GM21717 (cell line): ENCODE data around the gene IFNL2.
"Not testable (repeated sequence)": the region's sequence is repeated elsewhere in the genome, so short reads cannot be mapped to it uniquely, and the experiment has no call there.

ENCODE experiments used
- ATAC-seq: cut with Tn5 transposase; IDR thresholded peaks from one replicate; pipeline ENCODE4 v1.9.1; 2021; ENCODE audit warnings: mild to moderate bottlenecking, moderate library complexity; ENCODE audit not compliant: unreplicated experiment

Gene IFNL2

DNA sequence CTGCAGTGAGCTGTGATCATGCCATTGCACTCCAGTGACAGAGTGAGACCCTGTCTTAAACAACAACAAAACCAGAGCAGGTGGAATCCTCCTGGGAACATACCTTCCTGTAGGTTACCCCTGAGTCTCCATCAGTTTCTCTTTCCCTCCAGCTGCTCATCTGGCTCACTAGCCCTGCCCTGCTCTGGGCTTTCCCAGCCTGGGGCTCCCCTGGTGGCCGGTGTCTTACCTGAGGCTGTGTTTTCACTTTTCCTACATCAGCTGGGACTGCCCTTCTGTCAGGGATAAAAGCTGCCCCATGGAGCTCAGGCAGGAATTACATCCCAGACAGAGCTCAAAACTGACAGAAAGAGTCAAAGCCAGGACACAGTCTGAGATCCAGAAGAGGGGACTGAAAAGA is at the start of gene IFNL2:
TSS of gene IFNL2 (plus strand) at position 312 of the 400 bp plus-strand sequence. CDS start 173 bp downstream, outside the sequence.
- not testable (repeated sequence) for ATAC-seq

DNA sequence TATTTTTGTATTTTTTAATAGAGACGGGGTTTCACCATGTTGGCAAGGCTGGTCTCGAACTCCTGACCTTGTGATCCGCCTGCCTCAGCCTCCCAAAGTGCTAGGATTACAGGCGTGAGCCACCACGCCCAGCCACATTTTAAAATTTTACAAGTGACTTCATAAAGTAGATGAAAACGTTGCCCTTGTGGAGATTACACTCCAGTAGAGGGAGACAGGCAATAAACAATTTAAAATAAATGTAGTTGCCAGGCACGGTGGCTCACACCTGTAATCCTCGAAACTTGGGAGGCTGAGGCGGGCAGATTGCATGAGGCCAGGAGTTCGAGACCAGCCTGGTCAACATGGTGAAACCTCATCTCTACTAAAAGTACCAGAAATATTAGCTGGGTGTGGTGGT is 49.1 kb upstream of the IFNL2 start:
- not testable (repeated sequence) for ATAC-seq

DNA sequence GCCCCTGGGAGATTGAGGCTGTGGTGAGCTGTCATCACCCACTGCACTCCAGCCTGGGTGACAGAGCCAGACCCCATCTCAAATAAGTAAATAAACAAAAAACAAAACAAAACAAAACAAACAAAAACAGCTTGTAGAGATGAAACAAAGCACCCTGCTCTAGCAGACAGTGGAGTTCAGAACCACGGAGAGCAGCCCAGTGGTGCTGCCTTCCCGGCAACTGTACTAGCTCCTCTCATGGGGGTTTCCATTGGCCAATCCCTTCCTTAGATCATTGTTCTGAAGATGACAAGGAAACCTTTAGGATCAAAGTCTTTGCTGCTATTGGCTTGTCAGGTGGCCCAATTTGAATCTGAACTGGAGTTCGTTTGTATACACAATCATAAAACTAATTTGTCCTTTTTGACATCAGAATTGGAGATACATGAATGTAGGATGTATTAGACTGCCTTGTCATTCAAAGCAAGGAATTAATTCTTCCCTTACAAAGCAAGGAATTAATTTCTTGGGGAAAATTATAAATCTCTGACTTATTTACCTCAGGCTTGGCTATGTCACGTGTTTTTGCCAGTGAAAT is 44.4 kb upstream of the IFNL2 start:
- no peak for ATAC-seq

DNA sequence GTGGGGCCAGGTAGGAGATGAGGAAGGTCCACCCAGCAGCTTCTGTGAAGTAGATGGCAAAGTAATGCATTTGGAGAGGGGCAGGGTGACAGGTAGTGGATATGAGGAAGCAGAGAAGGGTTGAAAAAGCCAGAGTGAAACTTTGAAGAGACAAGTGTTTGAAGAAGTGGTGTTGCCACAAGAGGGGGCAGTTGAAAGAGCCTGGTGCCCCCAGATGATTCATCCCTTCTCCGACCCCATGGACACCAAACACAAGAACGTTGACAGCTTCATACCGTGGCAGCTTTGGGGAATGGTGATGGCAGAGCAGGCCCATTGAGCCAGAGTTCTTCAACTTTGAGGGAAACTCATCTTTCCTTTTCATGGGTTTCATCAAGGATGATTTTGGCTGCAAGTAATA is 43.3 kb upstream of the IFNL2 start:
- no peak for ATAC-seq

DNA sequence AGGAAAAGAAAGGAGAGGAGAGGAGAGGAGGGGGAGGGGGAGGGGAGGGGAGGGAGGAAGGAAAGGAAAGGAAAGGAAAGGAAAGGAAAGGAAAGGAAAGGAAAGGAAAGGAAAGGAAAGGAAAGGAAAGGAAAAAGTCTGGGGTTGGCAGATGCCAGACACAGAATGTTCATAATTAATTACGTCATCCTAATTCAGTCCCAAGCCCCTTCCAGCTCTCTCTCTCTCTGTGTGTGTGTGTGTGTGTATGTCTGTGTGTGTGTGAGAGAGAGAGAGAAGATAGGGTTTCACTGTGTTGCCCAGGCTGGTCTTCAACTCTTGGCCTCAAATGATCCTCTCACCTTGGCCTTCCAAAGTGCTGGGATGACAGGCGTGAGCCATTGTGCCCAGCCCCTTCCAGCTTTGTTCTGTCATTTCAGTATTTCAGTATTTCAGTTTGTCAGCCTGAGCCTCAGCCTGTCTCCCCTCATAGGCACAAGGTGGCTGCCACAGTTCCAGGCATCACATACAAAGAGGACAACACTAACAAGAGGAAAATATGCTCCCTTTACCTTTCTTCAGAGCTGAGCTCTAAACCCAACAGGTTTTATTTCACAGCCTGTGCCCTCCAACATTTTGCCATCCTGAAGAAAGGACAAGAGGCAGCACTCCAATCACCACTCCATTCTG is 38.0 kb upstream of the IFNL2 start:
- no peak for ATAC-seq

DNA sequence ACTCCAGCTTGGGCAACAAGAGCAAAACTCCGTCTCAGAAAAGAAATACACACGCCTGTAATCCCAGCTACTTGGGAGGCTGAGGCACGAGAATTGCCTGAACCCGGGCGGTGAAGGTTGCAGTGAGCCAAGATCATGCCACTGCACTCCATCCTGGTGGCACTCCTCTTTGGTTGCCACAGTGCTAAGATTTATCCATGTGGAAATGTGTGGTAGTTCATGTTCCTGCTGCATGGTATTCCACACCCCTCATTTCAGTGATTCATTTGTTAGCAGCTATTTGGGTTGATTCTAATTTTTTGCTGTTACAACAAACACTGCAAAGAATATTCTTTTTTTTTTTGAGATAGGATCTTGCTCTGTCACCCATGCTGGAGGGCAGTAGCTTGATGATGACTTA is 35.5 kb upstream of the IFNL2 start:
- no peak for ATAC-seq

DNA sequence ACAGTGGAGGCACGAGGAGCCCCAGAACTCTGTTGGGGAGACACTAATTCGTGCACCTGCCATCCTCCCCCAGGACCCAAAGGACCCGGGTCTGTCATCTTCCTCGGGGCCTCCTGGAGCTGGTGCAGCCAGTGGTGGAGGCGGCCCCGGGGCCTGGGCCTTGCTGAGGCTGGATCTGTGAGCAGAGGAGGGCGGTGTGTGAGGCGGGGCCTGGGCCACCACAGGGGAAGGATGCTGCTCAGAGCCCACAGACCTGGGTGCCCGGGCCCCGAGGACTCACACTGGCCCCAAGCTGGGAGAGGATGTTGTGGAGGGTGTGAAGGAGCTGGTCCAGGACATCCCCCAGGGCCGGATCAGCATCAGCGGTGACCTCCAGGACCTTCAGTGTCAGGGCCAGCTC is 31.7 kb upstream of the IFNL2 start:
- no peak for ATAC-seq

DNA sequence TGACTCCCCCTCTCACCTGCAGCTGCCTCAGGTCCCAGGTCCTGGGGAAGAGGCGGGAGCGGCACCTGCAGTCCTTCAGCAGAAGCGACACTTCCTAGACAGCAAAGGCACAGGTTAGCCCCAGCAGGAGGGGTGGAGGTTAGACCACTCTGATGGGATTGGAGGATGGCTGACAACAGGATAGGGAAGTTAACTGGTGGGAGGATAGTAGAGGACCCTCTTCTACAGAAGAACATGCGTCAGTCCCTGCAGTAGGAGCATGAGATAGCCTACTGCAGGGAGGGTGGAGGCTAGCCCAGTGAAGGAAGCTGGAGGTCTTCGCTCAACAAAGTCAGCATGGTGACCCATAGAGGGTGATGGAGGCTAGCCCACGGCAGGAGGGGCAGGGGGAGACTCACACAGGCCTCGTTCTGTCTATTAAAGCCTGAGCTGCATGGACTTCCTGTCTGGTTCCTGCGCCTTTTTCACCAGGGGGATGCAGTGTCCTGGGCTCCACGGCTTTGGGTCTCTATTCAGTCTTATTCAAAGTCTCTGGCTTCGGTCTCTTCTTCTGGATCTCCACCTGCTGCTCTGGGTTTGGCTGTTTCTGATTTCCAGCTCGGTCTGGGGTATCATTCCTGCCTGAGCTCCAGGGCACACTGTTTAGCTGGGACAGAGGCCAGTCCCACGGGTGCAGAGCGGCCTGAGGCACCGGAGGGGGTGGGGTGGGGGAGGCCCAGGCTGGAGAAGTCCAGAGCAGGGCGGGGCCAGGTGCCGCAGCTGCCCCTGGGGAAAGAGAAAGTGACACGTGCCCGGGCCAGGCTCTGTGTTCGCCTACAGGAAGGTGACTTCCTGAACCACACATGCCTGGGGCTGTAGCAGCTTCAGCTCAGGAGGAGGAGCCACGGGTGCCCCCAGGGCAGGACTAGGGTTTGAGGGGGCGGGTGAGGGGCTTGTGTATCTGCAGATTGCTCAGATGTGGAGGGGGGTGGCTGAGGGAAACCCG is 30.7 kb upstream of the IFNL2 start:
- ATAC-seq: no peak

DNA sequence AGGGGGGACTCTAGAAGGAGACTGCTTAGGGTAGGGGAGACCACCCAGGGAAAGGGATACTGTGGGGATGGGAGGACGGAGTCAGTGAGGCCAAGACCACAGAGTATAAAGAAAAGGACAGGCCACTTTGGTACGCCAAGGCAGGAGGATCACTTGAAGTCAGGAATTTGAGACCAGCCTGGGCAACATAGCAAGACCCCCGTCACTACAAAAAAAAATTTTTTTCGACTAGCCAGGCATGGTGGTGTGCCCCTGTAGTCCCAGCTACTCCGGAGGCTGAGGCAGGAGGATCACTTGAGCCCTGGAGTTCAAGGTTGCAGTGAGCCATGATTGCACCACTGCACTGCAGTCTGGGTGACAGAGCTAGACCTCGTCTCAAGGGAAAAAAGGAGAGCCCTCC is 30.0 kb upstream of the IFNL2 start:
- ATAC-seq: no peak

DNA sequence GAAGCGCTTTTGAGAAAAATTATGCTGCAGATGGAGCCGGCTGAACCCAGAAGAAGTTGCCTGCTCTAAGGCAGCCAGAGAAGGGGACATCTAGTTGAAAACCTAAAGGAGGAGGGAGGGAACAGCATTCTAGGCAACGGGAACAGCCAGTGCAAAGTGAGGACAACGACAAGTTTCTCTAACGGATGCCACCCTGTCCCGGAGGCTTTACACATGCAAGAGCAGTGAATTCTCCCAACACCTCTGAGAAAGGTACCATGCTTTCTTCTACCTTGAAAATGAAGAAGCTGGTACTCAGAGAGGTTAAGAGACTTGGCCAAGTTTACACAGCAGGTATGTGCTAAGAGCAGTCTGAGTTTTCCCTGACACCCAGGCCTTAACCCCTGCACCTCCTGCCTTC is 29.3 kb upstream of the IFNL2 start:
- no peak for ATAC-seq

DNA sequence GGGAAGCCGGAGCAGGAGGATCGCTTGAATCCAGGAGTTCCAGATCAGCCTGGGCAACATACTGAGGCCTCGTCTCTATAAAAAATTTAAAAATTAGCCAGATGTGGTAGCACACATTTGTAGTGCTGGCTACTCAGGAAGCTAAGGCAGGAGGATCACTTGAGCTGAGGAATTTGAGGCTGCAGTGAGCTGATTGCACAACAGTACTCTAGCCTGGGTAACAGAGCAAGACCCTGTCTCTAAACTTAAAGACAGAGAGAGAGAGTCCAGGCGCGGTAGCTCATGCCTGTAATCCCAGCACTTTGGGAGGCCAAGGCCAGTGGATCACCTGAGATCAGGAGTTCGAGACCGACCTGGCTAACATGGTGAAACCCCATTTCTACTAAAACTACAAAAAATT is 27.8 kb upstream of the IFNL2 start:
- ATAC-seq: no peak

DNA sequence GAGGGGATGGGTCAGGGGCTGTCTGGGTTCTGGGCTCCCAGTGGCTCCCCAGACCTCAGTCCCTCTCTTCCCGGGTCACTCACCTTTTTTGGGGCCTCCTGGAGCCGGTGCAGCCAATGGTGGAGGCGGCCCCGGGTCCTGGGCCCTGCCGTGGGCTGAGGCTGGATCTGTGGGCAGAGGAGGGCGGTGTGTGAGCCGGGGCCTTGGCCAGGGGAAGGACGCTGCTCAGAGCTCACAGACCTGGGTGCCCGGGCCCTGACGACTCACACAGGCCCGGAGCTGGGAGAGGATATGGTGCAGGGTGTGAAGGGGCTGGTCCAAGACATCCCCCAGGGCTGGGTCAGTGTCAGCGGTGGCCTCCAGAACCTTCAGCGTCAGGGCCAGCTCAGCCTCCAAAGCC is 24.5 kb upstream of the IFNL2 start:
- not testable (repeated sequence) for ATAC-seq

DNA sequence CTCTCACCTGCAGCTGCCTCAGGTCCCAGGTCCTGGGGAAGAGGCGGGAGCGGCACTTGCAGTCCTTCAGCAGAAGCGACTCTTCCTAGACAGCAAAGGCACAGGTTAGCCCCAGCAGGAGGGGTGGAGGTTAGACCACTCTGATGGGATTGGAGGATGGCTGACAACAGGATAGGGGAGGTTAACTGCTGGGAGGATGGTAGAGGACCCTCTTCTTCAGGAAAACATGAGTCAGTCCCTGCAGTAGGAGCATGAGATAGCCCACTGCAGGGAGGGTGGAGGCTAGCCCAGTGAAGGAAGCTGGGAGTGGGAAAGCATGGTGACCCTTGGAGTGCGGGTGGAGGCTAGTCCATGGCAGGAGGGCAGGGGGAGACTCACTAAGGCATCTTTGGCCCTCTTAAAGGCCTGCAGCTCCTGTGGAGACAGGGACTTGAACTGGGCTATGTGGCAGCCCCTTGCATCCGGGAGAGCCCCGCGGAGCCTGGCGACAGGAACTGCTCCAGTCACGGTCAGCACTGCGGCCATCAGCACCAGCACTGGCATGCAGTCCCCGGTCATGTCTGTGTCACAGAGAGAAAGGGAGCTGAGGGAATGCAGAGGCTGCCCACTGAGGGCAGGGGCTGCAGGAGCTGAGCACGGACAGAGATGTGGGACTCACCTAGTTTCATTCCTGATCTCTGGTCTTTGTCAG is 23.6 kb upstream of the IFNL2 start, which contains the start of gene IFNL3:
TSS of gene IFNL3 (minus strand) at position 597 of the 691 bp plus-strand sequence. CDS start at position 558, 39 bp downstream.
- not testable (repeated sequence) for ATAC-seq

DNA sequence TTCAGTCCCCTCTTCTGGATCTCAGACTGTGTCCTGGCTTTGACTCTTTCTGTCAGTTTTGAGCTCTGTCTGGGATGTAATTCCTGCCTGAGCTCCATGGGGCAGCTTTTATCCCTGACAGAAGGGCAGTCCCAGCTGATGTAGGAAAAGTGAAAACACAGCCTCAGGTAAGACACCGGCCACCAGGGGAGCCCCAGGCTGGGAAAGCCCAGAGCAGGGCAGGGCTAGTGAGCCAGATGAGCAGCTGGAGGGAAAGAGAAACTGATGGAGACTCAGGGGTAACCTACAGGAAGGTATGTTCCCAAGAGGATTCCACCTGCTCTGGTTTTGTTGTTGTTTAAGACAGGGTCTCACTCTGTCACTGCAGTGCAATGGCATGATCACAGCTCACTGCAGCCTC is 23.0 kb upstream of the IFNL2 start:
- ATAC-seq: not testable (repeated sequence)

DNA sequence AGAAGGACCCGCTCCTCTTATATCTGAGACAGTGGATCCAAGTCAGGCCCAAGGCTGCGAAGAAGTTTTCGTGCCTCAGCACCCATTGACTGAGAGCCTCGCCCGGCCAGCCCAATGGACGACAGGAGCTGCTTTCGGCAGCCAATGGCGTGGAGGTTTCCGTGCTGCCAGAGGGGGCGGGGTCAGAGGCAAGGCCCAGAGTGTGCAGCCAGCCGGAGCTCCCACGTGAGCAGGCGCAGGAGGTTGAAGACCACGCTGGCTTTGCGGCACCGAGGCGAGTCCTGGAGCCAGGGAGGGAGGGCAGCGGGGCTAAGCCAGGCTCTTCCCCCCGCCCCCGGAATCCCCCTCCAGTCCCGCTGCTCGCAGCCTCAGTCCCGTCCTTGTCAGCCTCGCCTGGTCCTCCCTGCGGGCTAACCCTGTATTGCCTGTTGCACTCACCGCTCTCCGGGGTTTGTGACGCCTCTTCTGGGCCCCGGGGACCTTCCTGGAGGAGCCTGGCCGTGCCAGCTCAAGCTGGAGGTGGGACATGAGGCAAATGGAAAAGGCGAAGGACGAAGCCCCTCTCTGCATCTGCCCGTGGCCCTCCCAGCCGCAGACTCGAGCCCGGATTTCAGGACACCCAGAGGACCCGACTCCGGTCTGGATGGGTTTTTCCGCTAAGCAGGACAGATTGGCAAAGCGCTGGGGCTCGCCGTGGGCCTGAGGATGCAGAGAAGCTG is 21.1 kb upstream of the IFNL2 start:
- ATAC-seq: no peak

DNA sequence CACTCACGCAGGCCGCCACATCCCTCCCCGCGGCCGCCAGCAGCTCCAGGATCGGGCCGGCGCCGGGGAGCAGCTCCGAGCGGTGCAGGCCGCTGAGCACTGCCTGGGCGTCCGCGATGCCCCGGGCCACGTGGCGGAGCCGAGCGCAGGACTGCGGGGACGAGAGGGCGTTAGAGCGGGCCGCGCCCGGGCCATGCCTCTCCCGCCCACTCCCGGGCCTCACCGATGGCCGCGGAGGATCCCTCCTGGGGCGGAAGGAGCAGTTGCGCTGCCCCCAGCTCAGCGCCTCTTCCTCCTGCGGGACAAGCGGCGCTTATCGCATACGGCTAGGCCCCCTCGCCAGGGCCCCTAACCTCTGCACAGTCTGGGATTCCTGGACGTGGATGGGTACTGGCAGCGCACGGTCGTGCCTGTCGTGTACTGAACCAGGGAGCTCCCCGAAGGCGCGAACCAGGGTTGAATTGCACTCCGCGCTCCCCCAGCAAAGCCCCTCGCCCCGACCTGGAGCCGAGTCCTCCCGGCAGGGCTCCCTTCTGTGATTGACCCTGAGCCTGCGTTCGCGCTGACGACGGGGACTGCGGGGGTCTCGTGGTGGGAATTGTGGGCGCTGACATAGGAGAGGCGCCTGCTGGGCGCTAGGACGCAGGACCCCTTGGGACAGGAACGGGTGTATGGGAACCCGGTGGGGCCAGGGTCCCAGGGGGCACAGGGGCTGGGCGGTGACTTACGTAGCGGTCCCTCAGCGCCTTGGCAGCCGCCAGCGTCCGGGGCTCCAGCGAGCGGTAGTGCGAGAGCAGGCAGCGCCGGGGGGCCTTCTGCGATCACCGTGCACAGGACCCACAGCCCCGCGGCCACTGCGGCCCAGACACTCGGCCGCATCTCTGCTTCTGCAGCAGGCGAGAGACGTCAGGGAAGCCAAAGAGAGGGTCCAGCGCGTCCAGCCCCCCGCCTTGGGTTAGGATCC is 20.2 kb upstream of the IFNL2 start:
- no peak for ATAC-seq

DNA sequence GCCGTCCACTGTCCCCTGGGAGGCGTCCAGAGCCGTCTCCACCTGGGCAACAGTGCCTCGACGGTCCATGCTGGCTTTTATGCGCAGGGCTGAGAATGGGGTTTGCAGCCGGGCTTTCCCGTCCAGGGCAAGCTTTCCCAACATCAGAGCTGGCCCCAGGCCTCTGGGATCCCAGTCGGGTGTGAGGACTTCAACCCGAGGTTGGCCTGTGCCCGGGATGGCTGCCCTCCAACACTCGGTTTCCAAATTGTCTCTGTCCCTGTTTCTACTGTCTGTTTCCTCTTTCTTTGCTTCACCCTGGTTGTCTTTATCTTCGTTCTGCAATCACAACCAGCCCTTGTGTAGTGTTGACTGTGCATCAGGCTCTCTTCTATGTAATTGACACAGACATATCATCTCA is 19.4 kb upstream of the IFNL2 start, which contains the start of gene IFNL4:
TSS of gene IFNL4 (minus strand) at position 51 of the 400 bp plus-strand sequence.
- no peak for ATAC-seq

DNA sequence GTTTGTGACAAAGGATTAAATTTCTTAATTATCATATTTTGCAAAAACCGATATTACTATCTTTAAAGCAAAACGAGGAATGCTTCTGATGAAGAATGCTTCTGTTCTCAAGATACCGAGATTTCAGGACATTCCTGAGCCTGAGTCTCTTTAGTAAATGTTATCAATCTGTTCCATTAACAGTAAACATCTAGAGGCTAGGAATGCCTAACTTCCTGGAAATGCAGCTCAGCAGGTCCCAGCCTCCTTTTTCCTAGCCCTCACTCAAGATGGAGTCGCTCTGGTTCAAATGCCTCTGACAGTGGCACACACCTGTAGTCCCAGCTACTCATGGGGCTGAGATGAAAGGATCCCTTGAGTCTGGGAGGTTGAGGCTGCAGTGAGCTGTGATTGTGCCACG is 17.1 kb upstream of the IFNL2 start:
- no peak for ATAC-seq

DNA sequence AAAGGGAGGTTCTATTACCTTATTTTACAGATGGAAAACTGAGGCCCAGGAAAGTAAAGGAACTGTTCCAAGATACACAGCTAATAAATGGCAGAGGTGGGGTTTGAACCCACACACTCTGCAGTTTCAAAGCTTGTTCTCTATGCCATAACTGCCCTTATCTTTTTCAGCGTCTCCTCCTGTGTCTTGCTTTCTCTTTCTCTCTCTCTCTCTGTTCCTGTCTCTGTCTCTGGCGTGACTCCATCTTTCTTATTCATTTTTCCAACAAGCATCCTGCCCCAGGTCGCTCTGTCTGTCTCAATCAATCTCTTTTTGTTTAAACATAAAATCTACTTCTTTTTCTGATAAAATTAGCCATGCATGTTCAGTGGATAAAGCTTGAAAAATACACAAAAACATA is 16.4 kb upstream of the IFNL2 start:
- no peak for ATAC-seq
